SK-N-SH (cell line): ENCODE measurements around the gene SHISA2.

Experiments
- CTCF ChIP-seq: fragments of 200-600 bp; sonication (generic); IDR thresholded peaks from 2 replicates; pipeline ENCODE4 v1.6.1; 2017; ENCODE audit warnings: antibody characterized with exemption, mild to moderate bottlenecking, moderate library complexity
- EP300 ChIP-seq, 2 experiments: IDR thresholded peaks; 2 replicates each; pipeline versions ENCODE4 v1.4.0 to v1.6.1; 2012; ENCODE audit warnings: borderline replicate concordance in 1 of 2, low read depth in 1 of 2, low read length in 1 of 2
- EZH2phosphoT487 ChIP-seq: fragments of 200-600 bp; sonication (generic); IDR thresholded peaks from 2 replicates; pipeline ENCODE4 v1.6.1; 2017; ENCODE audit warnings: low read depth, mixed run types, mild to moderate bottlenecking, antibody characterized with exemption, moderate library complexity, borderline replicate concordance
- GABPA ChIP-seq: IDR thresholded peaks from 2 replicates; pipeline ENCODE4 v1.4.0; 2012; ENCODE audit warnings: low read depth, mild to moderate bottlenecking
- GATA2 ChIP-seq: sonication (generic); formaldehyde crosslinking; IDR thresholded peaks from 2 replicates; pipeline ENCODE4 v1.5.0; 2020; ENCODE audit warnings: mild to moderate bottlenecking, missing genetic modification reagents
- POLR2AphosphoS5 ChIP-seq: IDR thresholded peaks from 2 replicates; pipeline ENCODE4 v1.6.1; 2012; ENCODE audit warnings: low read depth, low read length
- RAD21 ChIP-seq: IDR thresholded peaks from 2 replicates; pipeline ENCODE4 v1.6.1; 2012; ENCODE audit warnings: mild to moderate bottlenecking, low read length
- TAF1 ChIP-seq: IDR thresholded peaks from 2 replicates; pipeline ENCODE4 v1.6.1; 2012; ENCODE audit warnings: low read depth, mild to moderate bottlenecking, low read length, moderate library complexity, borderline replicate concordance

DNA sequence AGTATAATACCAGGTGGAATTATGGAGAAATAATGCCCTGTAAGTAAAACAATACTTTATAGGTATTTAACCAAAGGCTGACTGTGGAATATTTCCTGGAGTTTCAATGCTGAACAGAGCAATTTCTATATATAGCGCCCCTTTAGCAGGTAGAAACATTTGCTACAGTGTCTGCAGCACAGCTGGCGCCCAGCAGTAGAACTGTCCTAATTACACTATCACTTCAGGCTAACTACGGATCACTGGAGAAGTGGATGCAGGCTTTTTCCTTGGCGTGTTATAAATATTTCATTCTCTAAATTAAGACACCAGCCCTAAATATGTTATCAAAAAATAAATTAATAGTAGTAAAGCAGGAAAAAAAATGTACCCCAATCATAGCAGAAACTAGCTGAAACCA is 3.1 kb downstream of the SHISA2 start:
- TF ChIP-seq CTCF (no peak), POLR2AphosphoS5 (no peak), EZH2phosphoT487 (no peak), RAD21 (peak; percentile 4; the same call in 1 of the 2 replicates), TAF1 (no peak), GATA2 (CRISPR knock-in tag) (no peak), GABPA (no peak), EP300 (IDR thresholded peaks at IDR 0.05; ENCODE audit: borderline replicate concordance in 1 of 2, low read depth in 1 of 2, low read length in 1 of 2) (no peak)
